Measurements from ENCODE around the gene TNIP2.

The TNIP2 gene

DNA sequence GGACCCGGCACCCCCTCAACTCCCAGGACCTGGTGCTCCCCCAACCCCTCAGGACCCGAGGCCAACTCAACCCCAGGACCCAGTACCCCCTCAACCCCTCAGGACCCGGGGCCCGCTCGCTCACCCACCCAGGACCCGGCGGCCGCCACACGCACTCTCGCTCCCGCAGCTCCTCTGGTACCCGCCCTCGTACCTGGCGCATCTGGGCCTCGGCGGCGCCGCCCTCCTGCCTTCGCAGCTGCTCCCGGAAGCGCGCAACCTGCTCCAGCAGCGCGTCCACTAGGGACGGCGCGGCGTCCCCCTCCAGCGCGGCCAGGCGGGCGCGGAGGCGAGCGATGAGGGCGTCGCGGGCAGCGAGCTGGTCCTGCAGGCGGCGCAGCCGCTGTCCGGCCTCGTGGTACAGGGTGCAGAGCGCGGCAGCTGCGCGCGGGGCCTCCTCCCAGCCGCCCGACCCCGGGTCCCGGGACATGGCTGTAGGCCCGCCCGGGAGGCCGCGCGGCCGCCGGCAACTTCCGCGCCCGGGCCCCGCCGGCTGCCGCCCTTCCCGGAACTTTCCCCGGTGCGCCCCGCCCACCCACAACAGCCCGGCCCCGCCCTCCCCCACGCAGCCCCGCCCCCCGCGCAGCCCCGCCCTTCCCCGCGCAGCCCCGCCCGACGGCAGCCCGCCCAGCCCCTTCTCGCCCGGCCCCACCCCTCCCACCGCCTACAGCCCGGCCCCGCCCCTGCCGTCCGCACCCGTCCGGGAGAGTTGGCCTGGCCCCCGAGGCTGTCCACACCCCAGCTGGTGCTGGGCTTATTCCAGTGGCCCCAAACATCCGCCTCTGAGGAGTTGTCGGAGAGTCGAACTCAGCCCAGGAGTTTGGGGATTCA is at the start of gene TNIP2:
Gene TNIP2 (minus strand): TSS at position 516 of the 870 bp plus-strand sequence. CDS start 47 bp downstream, at position 469.
- peak; percentile 80 to 81 for ATAC-seq

GRCh38 chr4:2804973-2805501 is 48.9 kb upstream of the TNIP2 start:
- ATAC-seq: no peak

DNA sequence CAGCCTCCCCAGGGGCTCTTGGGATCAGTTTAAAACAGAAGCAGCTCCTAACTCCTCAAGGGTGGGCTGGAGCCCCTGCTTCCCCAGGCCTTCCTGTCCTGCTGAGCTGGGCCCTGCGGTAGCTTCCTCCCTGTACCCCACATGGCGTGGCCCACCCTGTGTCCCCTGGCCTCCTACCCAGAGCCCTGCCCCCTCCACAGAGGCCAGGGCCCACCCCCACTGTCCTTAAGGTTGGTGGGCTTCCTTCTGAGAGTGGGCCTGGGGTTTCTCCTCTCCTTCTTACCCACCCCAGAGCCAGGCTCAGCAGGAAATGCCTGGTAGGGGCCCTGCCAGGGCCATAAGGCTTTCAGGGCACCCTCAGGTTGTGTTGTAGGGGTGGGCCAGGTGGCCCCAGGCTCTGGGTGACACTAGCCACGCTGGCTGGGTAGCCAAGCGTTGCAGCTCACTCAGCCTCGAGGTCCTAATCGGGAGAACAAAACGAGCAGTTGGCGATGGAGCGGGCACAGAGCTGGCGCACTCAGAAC is 48.4 kb upstream of the TNIP2 start:
- no peak for ATAC-seq

GRCh38 chr4:2803624-2804448 is 47.7 kb upstream of the TNIP2 start:
- ATAC-seq: no peak

- no peak for ATAC-seq
These were observed 46.7 kb upstream of the TNIP2 start for GRCh38 chr4:2802618-2803531.

- ATAC-seq: peak; percentile 27 to 61
These were observed 44.8 kb upstream of the TNIP2 start for GRCh38 chr4:2800691-2801596.

- ATAC-seq: no peak
These were observed 44.0 kb upstream of the TNIP2 start for GRCh38 chr4:2799971-2800690.

DNA sequence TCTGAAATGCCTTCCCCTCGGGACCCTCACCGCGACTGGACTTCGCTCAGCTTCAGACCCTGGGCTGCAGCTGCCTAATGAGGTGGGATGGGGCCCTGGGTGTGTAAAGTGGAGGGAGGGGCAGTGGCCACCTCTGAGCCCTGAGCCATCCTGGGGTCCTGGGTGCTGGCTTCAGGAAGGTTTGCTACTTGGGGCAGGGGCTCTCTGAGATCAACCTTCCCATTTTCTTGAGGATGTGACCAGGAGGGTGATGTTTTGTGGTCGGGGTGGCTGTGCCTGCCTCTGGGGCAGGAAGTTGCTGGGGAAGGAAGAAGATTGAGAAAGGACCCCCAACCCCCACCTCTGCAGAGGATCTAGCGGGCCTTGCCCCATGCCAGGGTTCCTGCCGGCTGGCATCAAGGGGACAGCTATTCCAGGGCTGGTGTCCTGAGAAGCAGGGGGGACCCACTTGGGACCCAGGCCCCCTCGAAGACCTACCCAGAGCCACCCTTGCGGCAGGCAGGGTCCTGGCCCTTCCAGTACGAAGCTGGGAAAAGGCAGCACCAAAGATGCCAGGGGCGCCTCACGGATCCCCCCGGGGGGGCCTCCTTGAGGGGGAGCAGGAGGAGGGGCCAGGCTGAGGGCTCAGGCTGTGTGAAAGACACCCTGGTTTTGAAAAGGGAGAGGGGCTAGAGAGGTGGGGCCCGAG is 43.2 kb upstream of the TNIP2 start:
- no peak for ATAC-seq

GRCh38 chr4:2798399-2799223 is 42.5 kb upstream of the TNIP2 start:
- peak; percentile 38 to 42 for ATAC-seq

DNA sequence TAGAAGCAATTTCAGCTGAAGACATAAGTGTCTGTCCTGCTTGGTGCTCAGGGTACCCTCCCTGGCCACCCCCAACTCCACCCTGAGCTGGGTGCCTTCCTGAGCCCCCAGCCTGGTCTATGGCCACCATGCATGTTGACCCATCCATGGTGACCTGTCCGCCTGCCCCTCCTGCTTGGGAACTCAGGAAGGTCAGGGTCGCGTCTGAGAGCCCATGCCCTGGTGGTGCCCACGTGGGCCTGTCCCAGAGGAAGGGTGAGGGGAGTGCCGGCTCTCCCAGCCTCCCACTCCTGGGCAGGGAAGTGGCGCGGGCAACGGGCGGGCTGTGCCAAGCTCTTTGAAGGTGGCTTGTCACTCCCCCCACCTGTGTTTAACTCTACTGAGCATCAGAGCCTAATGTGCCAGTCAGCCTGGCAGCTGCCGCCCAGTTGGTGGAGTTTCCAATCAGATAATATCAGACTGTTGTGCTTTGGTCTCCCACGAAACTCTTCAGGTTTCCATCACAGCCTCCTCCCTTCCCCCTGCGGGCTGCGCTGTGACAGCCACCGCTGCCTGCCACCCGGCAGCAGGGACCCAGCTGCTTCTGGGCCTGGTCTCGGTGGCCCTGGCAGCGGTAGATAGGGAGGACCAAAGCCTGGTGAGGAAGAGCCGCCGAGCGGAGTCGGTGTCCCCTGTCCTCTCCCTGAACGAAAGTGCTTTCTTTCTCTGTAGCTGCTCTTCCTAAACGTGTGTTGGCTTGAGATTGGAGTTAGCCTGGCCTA is 41.6 kb upstream of the TNIP2 start:
- ATAC-seq: peak; percentile 54 to 56

GRCh38 chr4:2796849-2797544 is 40.9 kb upstream of the TNIP2 start:
- no peak for ATAC-seq

DNA sequence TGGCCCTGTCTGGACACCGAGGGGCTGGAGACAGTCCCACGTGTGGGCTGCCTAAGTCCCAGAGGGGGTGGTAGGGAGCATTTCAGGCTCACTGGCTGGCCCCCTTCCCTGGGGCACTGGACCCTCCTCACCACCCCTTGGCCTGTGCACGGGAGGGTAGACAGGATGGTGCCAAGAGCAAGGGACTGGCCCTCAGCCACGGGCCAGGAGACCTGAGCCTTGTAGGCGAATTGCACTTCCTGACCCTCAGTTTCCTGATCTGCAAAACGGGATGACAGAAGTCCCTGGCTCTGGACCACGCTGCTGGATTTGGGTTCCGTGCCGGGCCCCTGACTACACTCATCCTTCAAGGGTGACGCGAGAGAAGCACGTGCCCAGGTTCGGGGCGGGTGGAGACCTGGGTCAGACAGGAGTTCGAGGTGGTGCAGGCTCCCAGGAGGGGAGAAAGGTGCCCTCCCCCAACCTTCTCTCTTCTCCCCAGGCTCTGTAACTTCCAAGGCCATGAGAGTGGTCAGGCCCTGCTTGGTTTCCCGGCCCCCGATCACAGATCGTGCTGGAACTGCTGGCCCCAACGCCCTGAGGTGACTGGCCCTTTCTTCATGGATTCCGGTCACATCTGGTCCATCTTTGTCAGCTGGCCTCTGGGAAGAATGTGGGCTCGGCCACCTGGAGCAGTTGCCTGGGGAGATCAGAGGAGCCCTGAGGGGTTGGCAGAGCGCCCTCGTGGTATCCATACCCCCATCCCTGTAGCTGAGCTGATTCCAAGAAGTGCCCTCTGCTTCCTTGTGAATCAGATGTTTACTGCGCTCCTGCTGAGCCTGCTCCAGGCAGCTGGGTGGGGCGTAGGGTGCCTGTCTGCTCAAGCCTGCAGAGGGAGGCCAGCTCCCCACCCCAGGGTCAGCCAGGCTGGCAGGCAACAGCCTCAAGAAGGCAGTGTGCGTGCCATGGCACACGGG is 40.0 kb upstream of the TNIP2 start:
- no peak for ATAC-seq

DNA sequence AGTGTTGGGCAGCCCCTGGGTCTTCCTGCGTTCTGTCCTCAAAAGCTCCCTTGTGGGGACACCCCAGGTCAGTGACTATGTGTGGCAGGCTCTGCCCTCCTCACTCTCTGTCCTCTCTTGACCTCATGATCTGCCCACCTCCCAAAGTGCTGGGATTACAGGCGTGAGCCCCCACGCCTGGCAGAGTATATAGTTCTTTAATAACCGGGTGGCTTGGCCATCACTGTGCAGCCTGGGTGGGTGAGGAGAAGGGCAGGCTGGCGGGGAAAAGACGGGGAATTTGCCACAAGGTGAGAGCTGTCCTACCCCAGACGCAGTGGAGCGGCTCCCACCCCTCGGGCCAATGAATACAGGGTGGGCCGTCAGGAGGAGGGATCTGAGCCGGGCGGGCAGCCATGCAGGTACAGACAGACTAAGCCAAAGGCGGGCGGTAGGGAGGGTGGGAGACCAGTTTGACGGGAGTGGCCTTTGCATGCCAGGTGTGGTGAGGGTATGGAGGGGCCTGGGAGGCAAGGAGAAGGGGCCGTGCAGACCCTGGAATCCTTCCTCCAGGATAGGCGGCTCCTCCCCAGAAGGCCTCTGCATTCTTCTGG is 39.3 kb upstream of the TNIP2 start:
- no peak for ATAC-seq

DNA sequence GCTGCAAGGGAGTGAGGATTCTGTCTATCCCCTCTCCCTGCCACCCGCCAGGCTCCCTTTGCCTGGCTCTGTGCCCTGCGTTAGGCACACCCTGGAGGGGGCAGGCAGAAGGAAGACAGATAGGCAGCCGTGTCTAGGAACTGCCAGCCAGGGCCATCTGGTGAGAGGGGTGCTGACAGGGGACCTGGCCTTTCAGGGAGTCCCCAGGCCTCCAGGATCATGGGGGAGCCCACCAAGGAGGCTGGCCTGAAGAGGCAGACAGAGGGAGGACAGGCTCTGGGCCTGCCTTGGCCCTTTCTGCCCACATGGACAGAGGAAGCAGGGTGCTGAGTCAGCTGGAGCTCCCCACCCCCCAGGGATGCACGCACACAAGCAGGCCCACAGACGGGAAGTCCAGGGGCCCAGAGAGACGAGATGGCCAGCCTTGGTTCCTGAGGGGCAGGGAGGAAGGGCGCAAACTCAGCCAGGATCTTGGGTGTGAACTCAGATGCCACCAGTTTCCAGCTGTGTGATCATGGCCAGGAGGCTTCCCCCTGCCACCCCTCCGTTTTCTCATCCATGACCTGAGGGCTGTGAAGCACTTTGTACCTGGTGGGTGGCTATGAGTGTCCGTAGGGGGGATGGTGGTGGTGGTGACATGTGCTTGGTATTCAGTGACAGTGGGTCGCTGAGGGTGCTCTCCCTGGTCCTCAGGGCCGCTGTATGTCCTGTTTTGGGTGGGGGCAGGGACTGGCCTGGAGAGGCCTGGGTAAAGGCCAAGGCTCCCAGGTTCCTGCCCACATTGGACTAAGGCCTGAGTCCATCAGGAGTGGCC is 38.6 kb upstream of the TNIP2 start:
- ATAC-seq: no peak

Measured in activated CD4-positive, CD25-positive, alpha-beta regulatory T cell treated with anti-CD3 and anti-CD28 coated beads, Interleukin-2, amount 50 U/mL, for 24 hours (primary cell).